GM19438 (cell line): ENCODE data around the gene PTGER3.
A peak's percentile ranks its signal among the peaks of the same experiment; 100 is the strongest.

Experiments used
- ATAC-seq: cut with Tn5 transposase; IDR thresholded peaks from one replicate; pipeline ENCODE4 v1.9.1; 2021; ENCODE audit warnings: low read depth; ENCODE audit not compliant: unreplicated experiment

Gene PTGER3

GRCh38 chr1:71053146-71053545 is 5.5 kb upstream of the PTGER3 start:
- no peak for ATAC-seq

- ATAC-seq: no peak
These were observed 2.5 kb upstream of the PTGER3 start for GRCh38 chr1:71049951-71050598.

GRCh38 chr1:71046891-71047634 is 553 bp downstream of the PTGER3 start:
- peak; percentile 37 for ATAC-seq

GRCh38 chr1:71045463-71046028 is 2.1 kb downstream of the PTGER3 start:
- ATAC-seq: no peak

- no peak for ATAC-seq
These were observed 2.8 kb downstream of the PTGER3 start for GRCh38 chr1:71044833-71045232.

DNA sequence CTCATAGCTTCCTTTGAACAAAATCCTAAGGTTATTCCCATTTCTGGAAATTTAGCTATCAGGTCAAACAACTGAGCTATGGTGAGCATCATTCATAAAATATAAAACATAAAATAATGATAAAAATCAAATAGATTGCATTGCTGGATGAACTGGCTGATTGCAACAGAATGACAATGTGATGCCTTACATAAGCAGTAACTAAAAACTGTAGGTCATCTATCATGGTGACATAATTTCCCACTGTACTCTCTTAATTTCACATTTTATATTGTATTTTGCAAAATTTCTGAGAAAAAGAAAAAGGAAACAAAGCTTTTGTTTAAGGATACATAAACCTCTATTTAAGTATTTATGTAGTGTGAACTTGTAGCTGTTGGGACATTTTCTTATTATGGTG is 4.6 kb downstream of the PTGER3 start:
- no peak for ATAC-seq

- ATAC-seq: no peak
These were observed 5.8 kb downstream of the PTGER3 start for GRCh38 chr1:71041806-71042205.

DNA sequence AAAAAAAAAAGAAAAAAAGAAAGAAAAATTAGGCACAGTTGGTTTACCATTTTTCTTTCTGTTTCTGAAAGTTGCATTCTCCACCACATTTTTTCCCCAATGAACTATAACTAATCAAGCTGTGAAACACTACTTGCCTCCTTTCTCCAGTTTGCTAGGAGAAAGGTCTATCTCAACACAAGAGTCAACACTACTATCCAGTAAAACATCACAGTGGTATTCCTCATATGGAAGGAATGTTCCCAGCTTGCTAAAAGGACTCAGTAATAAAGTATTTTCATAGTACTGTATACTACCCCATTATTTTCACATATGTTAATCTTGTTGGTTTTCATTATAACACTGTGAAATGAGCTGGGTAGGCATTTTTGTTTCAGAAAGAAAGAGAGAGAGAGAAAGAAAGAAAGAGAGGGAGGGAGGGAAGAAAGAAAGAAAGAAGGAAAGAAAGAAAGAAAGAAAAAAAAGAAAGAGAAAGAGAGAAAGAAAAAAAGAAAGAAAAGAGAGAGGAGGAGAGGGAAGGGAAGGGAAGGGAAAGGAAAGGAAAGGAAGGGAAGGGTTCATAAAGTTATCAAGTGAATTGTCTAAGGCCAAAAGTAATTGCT is 7.9 kb downstream of the PTGER3 start:
- no peak for ATAC-seq

DNA sequence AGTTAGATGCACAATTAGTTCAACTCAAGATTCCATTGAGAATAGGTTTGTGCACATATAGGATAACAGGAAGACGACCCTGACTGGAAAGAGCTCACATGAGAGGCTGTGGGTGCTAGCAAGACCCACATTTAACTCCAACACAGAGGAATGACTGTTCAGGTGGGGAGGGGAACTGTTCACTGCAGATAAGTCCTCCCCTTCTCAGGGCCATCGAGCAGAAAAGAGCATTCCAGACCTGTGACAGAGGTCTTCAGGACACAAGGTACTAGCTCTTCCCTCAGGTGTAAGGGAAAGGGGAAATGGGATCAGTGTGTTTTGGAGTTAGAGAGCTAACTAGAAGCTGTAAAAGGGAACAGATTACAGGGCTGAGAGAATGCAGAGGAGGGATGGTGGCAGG is 8.7 kb downstream of the PTGER3 start:
- no peak for ATAC-seq

GRCh38 chr1:71037829-71038620 is 9.6 kb downstream of the PTGER3 start:
- no peak for ATAC-seq

GRCh38 chr1:71037066-71037465 is 10.6 kb downstream of the PTGER3 start:
- no peak for ATAC-seq

DNA sequence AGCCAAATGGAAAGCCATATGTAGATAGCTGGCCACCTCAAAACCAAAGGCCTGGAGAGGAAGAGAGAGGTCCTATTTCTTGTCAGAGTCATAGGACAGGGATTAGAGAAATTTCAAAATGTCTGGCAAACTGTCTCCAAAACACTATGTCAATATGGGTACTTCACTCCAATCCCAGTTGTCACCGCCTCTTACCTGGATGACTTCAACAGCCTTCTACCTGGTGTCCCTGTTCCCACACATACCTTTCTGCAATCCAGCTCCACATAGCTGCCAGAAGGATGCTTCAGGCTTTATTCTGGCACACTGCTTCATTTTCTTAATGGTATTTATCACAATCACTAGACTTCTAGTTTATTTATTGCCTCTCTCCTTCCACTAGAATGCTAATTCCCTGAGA is 14.5 kb downstream of the PTGER3 start:
- no peak for ATAC-seq

DNA sequence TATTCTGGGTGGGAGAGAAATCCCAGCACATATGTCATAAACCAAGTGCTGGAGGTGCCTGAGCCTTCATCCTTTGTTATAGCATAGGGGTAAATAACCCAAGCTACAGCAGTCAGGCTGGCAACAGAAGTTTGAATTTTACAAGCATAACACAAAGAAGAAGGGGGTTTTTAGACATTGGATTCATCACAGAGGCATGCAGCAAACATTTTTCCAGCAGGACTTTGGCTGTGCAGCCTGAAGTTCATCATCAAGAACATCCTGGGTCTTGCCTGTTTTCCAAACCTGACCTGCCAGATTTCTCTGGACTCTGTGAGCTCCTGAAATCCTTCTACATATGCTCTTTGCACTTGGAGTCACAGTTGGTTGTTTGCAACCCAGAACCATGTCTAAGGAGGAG is 16.2 kb downstream of the PTGER3 start:
- ATAC-seq: no peak

GRCh38 chr1:71030026-71030425 is 17.6 kb downstream of the PTGER3 start:
- ATAC-seq: no peak

DNA sequence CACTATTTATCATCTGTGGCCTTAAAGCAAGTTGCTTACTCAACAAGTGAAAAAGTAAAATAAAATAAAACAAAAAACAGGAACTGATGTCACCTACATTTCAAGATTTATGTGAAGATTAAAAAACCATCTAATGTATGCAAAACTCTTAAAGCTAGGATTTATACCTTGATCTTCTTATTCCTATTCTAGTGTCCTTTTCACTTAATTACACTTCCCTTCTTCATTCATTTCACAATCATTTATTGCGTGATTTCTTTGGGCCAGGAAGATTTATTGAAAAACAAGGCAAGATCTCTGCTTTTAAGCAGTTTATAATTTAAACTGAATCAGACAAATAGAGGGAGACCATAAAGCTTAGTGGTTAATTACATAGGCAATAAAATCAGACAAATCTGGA is 18.6 kb downstream of the PTGER3 start:
- ATAC-seq: no peak

- ATAC-seq: no peak
These were observed 19.6 kb downstream of the PTGER3 start for GRCh38 chr1:71027991-71028390.

DNA sequence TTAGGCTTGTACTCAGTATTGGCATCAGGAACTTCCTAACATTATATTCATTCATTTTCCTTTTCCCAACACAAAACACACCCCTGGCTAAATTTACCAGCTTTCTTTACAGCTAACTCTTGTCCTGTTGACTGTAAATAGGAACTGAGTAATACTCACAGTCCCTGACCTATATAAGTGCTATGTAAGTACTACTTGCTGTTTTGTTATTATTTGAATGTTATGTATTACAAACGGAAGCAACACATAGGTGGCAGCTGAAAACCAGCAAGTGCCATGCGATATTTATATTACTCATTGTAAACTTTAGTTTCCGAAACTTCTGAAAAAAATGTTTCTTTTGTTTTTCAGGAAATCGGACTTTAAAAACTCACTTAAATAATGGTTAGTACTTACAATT is 21.5 kb downstream of the PTGER3 start:
- ATAC-seq: no peak

- no peak for ATAC-seq
These were observed 24.1 kb downstream of the PTGER3 start for GRCh38 chr1:71023515-71023914.

DNA sequence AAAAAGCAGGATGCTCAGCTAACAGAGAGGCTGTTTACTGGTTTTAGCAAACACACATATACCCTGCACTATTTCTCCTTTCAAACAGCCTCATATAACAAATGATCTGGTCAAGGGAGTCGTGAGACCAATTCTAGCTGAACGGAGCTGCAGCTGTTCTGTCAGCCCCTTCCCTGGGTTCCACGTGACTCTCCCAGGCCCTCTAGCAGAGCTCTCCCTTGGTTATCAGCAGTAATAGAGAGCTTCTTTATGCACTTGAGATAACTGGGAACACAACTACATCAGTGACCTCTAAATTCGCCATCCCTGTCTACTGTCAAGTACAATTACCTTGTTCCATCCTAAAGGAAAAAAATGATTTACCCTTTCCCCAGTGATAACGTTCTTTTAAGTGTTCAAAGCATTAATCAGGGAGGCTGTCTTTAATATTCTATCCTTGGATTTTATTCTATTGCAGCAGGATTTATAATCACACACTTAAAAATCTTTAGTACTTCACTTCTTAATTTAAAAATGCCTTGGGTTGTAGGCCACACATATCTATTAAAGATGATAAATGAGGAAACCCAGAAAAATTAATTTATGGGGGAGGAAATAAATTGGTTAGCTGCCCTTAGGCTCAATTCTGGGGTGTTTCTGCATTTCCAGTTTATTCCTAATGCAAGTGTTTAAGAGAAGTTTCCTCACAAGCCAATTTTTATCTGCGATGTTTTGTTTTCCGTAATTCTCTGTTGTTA is 28.2 kb downstream of the PTGER3 start:
- no peak for ATAC-seq

DNA sequence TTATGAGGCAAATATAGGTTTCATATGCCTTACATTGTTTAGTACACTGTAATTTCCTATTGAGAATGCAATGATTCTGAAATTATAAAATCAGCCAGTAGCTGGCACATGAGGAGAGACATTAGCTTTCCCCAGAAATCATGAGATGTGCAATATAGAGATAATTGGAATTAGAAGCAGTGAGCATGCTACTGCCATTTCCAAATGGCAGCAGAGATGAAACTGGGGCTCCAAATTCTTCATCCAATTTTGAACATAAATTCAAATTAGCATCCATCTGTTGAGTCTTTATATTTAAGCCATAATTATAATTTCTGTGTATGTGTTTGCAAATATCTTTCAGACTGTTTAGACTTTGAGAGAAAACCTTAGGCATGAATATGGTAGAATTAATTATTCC is 28.8 kb downstream of the PTGER3 start:
- no peak for ATAC-seq
